K562 (cell line): Measurements from ENCODE around the gene DUOXA2. TPM values are rescaled to one million over a fixed set of nuclear protein-coding genes. Genes with fewer than 3 reads are reported as not detected.
A peak's percentile ranks its signal among the peaks of the same experiment; 100 is the strongest.

Source experiments
- BCOR ChIP-seq: fragments of 450-650 bp; IDR thresholded peaks from 2 replicates; pipeline ENCODE4 v1.6.1; 2016
- BRD4 ChIP-seq: fragments of 200-600 bp; sonication (generic); IDR thresholded peaks from 2 replicates; pipeline ENCODE4 v1.6.1; 2017; ENCODE audit warnings: inconsistent platforms
- CCNT2 ChIP-seq: IDR thresholded peaks from 2 replicates; pipeline ENCODE4 v1.6.1; 2011; ENCODE audit warnings: borderline replicate concordance, low read depth, mild to moderate bottlenecking, moderate library complexity, mixed read lengths, low read length; ENCODE audit not compliant: insufficient read length; ENCODE audit errors: extremely low read depth
- DEAF1 ChIP-seq: fragments of 450-650 bp; formaldehyde crosslinking; IDR thresholded peaks from 2 replicates; pipeline ENCODE4 v1.4.0; 2020; ENCODE audit warnings: mild to moderate bottlenecking, moderate library complexity
- FOXJ3 ChIP-seq: sonication (generic); formaldehyde crosslinking; IDR thresholded peaks from 2 replicates; pipeline ENCODE4 v1.4.0; 2020; ENCODE audit warnings: mild to moderate bottlenecking, missing genetic modification reagents
- IRF9 ChIP-seq: fragments of 450-650 bp; IDR thresholded peaks from 2 replicates; pipeline ENCODE4 v1.6.1; 2016; ENCODE audit warnings: missing biosample characterization, missing genetic modification characterization
- KLF6 ChIP-seq: fragments of 250-450 bp; sonication (Bioruptor Pico); IDR thresholded peaks from 2 replicates; pipeline ENCODE4 v1.4.0; 2020; ENCODE audit warnings: mild to moderate bottlenecking, moderate library complexity, borderline replicate concordance
- PBX2 ChIP-seq, 2 experiments: IDR thresholded peaks in 1 of 2; conservative IDR thresholded peaks in 1 of 2; 2 replicates each; pipeline ENCODE4 v1.6.1; 2016; ENCODE audit warnings: low read depth in 2 of 2, mild to moderate bottlenecking in 1 of 2, missing compliant biosample characterization in 1 of 2, missing genetic modification characterization in 1 of 2, moderate library complexity in 1 of 2
- PCBP2 ChIP-seq: fragments of 200-400 bp; formaldehyde crosslinking; IDR thresholded peaks from 2 replicates; pipeline ENCODE4 v1.6.1; 2018; ENCODE audit warnings: low read length, low read depth, mild to moderate bottlenecking, moderate library complexity; ENCODE audit not compliant: poor library complexity, severe bottlenecking
- PYGO2 ChIP-seq: fragments of 450-650 bp; IDR thresholded peaks from 2 replicates; pipeline ENCODE4 v1.6.1; 2016; ENCODE audit warnings: mild to moderate bottlenecking, missing genetic modification characterization, moderate library complexity, missing compliant biosample characterization
- RB1 ChIP-seq: fragments of 450-650 bp; IDR thresholded peaks from 2 replicates; pipeline ENCODE4 v1.6.1; 2017; ENCODE audit warnings: low read depth, mild to moderate bottlenecking
- TFAM ChIP-seq: fragments of 250-450 bp; sonication (Bioruptor Pico); conservative IDR thresholded peaks from 2 replicates; pipeline ENCODE4 v1.5.0; 2021; ENCODE audit warnings: mild to moderate bottlenecking, moderate library complexity
- ZNF217 ChIP-seq: sonication (generic); formaldehyde crosslinking; IDR thresholded peaks from 2 replicates; pipeline ENCODE4 v1.8.0; 2022; ENCODE audit warnings: mild to moderate bottlenecking, missing genetic modification reagents
- polyA plus RNA-seq, 8 experiments: library from polyadenylated mRNA; depleted of rRNA in 4 of 8; stranded (reverse) in 5 of 8; unstranded in 3 of 8; fragments of >200 nt; fragmentation: Nextera tagmentation in 2 of 8; fragmentation: Illumina TruSeq in 1 of 8; extraction: Ambion mirVana in 2 of 8; extraction: Trizol in 1 of 8; gene quantifications; 2 replicates each; pipeline versions ENCODE4 v1.2.1 to v1.2.3, GENCODE V29; 2011 to 2014; ENCODE audit warnings: inconsistent platforms in 1 of 8, missing spikeins in 1 of 8
- total RNA-seq, 7 experiments: library from RNA; depleted of rRNA in 6 of 7; stranded (reverse); fragments of >200 nt in 6 of 7; fragmentation: Illumina TruSeq in 2 of 7; extraction: Trizol in 2 of 7; gene quantifications; 2 replicates each; pipeline versions ENCODE4 v1.2.1 to v1.2.3, GENCODE V29; 2011 to 2021; ENCODE audit warnings: low replicate concordance in 1 of 7
- TF ChIP-seq, protein P1 (sequence below), 3 experiments: fragments of 200-800 bp in 1 of 3; sonication (Bioruptor generic) in 1 of 3; sonication (generic) in 1 of 3; formaldehyde crosslinking in 1 of 3; IDR thresholded peaks; 2 replicates each; pipeline versions ENCODE4 v1.6.1 to v1.8.0; 2016 to 2022; ENCODE audit warnings: mild to moderate bottlenecking in 2 of 3, missing compliant biosample characterization in 2 of 3, missing genetic modification characterization in 2 of 3, missing genetic modification reagents in 1 of 3
- TF ChIP-seq, protein P2 (sequence below), 2 experiments: fragments of 150-350 bp in 1 of 2; IDR thresholded peaks; 2 replicates each; pipeline ENCODE4 v1.6.1; 2012 to 2016; ENCODE audit warnings: low read depth in 2 of 2, low read length in 2 of 2, mild to moderate bottlenecking in 1 of 2, moderate library complexity in 1 of 2

DUOXA2 gene
- total and polyA plus RNA-seq, 9 of the 15 experiments (the other 6 are each of a cell fraction or from before 2014, with no cell fraction given), result not detected

GRCh38 chr15:45166834-45167630 is 52.9 kb downstream of the DUOXA2 start (continued):
- TF ChIP-seq, protein P1, sequence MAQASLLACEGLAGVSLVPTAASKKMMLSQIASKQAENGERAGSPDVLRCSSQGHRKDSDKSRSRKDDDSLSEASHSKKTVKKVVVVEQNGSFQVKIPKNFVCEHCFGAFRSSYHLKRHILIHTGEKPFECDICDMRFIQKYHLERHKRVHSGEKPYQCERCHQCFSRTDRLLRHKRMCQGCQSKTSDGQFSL (CRISPR knock-in tag; IDR thresholded peaks at IDR 0.05), result no peak
- TF ChIP-seq, protein P1 (tag; IDR thresholded peaks at IDR 0.05), result no peak
- TF ChIP-seq PYGO2 (tag) (no peak), KLF6 (CRISPR knock-in tag) (no peak), IRF9 (tag) (no peak), DEAF1 (CRISPR knock-in tag) (no peak), RB1 (peak; percentile 88), ZNF217 (CRISPR knock-in tag) (no peak), BCOR (no peak), CCNT2 (peak; percentile 5), FOXJ3 (CRISPR knock-in tag) (no peak), TFAM (CRISPR knock-in tag) (no peak), PBX2 (CRISPR knock-in tag; IDR thresholded peaks at IDR 0.05; ENCODE audit: low read depth) (no peak), PBX2 (tag; conservative IDR thresholded peaks at IDR 0.05; ENCODE audit: low read depth) (peak; percentile 35; the same call in 1 of the 2 replicates), BRD4 (no peak), PCBP2 (no peak)
- TF ChIP-seq, protein P2, sequence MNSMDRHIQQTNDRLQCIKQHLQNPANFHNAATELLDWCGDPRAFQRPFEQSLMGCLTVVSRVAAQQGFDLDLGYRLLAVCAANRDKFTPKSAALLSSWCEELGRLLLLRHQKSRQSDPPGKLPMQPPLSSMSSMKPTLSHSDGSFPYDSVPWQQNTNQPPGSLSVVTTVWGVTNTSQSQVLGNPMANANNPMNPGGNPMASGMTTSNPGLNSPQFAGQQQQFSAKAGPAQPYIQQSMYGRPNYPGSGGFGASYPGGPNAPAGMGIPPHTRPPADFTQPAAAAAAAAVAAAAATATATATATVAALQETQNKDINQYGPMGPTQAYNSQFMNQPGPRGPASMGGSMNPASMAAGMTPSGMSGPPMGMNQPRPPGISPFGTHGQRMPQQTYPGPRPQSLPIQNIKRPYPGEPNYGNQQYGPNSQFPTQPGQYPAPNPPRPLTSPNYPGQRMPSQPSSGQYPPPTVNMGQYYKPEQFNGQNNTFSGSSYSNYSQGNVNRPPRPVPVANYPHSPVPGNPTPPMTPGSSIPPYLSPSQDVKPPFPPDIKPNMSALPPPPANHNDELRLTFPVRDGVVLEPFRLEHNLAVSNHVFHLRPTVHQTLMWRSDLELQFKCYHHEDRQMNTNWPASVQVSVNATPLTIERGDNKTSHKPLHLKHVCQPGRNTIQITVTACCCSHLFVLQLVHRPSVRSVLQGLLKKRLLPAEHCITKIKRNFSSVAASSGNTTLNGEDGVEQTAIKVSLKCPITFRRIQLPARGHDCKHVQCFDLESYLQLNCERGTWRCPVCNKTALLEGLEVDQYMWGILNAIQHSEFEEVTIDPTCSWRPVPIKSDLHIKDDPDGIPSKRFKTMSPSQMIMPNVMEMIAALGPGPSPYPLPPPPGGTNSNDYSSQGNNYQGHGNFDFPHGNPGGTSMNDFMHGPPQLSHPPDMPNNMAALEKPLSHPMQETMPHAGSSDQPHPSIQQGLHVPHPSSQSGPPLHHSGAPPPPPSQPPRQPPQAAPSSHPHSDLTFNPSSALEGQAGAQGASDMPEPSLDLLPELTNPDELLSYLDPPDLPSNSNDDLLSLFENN (IDR thresholded peaks at IDR 0.05; ENCODE audit: low read depth in 2 of 2, low read length in 2 of 2), result no peak
